ENCODE measurements around the gene KIF1B. TPM values are rescaled to one million over a fixed set of nuclear protein-coding genes. Genes with fewer than 3 reads are reported as not detected.

Gene KIF1B
- total RNA-seq, 1 donor from 2014 or later: 66.8 TPM

DNA sequence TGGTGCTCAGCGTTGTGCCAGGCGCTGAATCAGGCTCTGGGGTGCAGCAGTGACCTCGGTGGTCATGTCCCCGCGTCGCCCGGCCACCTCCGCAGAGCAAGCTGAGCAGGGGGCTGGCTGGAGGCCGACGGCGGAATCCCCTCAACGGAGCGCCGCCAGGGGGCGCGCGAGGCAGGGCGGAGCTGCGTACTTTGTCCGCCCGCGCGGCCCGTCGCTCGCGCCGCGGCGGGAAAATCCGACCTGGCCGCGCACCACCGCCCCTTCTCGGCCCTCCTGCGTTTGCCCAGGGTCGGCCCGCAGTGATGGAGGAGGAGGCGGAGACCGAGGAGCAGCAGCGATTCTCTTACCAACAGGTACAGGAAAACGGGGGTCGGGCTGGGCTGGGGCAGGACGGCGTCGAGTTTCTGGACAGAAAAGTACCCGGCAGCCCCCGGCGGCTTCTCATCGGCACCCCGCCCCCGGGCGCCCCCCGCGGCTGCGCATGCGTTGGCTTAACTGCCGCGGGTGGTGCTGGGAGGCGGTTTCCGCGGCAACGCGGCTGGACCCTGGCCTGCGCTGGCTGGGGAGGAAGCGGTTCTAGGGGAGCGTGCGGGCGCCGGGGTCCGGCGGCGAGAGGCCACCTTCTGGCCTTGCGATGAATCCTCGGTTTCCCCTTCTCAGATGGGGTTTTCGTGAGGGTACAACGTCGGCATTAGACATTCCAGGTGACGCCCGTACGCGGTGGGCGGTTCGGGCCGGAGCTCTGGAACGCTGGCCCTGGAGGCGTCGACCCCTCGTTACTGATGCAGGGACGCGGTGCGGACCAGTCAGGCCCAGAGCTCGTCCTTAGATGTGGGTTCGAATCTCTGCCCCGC lies 220.1 kb downstream of the KIF1B start, which contains the start of gene CENPS:
Gene CENPS, plus strand, starts transcription at position 218 of the 854 bp plus-strand sequence. Its CDS starts 85 bp downstream, at position 303.
- peak; percentile 98 for ATAC-seq (ENCODE audit: poor library complexity)
- DNase-seq: peak; percentile 95
- intact Hi-C loops (cut with DNase I): loop anchor here (10.0 kb wide), 1 partner anchor 64 kb away; no protein-coding TSS in a partner anchor

Small RNA genes lying within 50 kb of the gene (microRNA-seq; reads per million reads assigned to microRNA genes)
- gene MIR1273D: not detected

Other genes with a start within 250 kb of the KIF1B start
- gene RBP7, start 213.3 kb upstream of the KIF1B start, total RNA-seq: 30.2 TPM
- gene UBE4B, start 177.6 kb upstream of the KIF1B start, total RNA-seq: 74.3 TPM
- 34.4 TPM for gene PGD, start 188.5 kb downstream of the KIF1B start, total RNA-seq
- gene CENPS, start 219.9 kb downstream of the KIF1B start, total RNA-seq: 8.7 TPM
- 0.32 TPM for gene CORT, start 239.5 kb downstream of the KIF1B start, total RNA-seq